Fibroblast of lung (primary cell): ENCODE measurements around the gene KCNJ9.

Source experiments
- EZH2 ChIP-seq: IDR thresholded peaks from 2 replicates; pipeline ENCODE4 v1.5.1; 2012; ENCODE audit warnings: low read length, control low read depth, mild to moderate bottlenecking; ENCODE audit errors: missing control alignments
- TF ChIP-seq, protein P1 (sequence below), 2 donors: IDR thresholded peaks in 1 of 2; conservative IDR thresholded peaks in 1 of 2; 1 replicate in 1 of 2; 2 replicates in 1 of 2; pipeline ENCODE4 v1.5.1; 2011 to 2012; ENCODE audit warnings: low read length in 2 of 2, control low read depth in 1 of 2, inconsistent platforms in 1 of 2, low read depth in 1 of 2, mild to moderate bottlenecking in 1 of 2

DNA sequence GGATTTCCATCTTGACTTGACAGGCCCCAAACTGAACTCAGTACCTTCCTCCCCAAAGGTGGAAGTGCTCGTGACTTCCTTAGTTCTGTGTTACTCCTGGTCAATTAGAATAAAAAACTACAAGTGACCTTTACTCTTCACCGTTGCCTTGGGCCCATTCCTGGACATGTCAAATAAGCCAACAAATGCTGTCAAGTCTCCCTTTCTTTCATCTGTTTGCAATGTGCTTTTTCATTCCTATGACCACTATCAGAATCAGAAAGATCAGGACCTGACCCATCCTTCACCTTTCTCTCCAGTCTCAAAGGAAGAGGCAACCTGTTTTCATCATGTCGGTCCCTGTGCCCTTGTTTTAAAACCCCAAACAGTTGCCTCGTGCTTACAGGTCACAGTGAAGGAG, 6.5 kb upstream of the KCNJ9 start:
- TF ChIP-seq, protein P1, sequence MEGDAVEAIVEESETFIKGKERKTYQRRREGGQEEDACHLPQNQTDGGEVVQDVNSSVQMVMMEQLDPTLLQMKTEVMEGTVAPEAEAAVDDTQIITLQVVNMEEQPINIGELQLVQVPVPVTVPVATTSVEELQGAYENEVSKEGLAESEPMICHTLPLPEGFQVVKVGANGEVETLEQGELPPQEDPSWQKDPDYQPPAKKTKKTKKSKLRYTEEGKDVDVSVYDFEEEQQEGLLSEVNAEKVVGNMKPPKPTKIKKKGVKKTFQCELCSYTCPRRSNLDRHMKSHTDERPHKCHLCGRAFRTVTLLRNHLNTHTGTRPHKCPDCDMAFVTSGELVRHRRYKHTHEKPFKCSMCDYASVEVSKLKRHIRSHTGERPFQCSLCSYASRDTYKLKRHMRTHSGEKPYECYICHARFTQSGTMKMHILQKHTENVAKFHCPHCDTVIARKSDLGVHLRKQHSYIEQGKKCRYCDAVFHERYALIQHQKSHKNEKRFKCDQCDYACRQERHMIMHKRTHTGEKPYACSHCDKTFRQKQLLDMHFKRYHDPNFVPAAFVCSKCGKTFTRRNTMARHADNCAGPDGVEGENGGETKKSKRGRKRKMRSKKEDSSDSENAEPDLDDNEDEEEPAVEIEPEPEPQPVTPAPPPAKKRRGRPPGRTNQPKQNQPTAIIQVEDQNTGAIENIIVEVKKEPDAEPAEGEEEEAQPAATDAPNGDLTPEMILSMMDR (conservative IDR thresholded peaks at IDR 0.05 in 1 of 2, IDR thresholded peaks at IDR 0.05 in 1 of 2; ENCODE audit: low read depth in 1 of 2, low read length in 2 of 2), result no peak
- TF ChIP-seq EZH2, result no peak
